Activated T-cell treated with anti-CD3 and anti-CD28 coated beads for 4 hours (primary cell): ENCODE results near the gene POLE.
"Not testable (repeated sequence)": the region's sequence is repeated elsewhere in the genome, so short reads cannot be mapped to it uniquely, and the experiment has no call there.

Experiments used
- DNase-seq: peaks from one replicate; pipeline ENCODE4 v3.0.0-alpha.2; 2020

Gene POLE

DNA sequence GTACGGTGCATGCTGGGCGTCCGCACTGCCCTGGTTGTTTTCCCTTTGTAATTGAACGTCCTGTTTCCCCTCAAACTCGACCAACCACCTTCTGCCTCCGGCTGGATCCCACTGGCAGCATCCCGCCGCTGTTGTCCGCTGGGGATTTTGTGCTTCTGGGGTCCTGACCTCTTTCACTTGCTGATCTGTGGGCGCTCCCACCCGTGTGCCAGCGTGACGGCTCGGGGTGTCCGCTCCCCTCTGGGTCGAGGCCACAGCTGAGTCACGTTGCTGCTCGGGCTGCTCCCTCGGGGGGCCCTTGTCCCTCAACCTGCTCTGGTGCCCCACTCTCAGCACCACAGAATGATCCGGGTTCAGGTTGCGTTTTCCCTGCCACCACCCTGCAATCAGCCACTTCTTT lies 31.5 kb upstream of the POLE start:
- no peak for DNase-seq

DNA sequence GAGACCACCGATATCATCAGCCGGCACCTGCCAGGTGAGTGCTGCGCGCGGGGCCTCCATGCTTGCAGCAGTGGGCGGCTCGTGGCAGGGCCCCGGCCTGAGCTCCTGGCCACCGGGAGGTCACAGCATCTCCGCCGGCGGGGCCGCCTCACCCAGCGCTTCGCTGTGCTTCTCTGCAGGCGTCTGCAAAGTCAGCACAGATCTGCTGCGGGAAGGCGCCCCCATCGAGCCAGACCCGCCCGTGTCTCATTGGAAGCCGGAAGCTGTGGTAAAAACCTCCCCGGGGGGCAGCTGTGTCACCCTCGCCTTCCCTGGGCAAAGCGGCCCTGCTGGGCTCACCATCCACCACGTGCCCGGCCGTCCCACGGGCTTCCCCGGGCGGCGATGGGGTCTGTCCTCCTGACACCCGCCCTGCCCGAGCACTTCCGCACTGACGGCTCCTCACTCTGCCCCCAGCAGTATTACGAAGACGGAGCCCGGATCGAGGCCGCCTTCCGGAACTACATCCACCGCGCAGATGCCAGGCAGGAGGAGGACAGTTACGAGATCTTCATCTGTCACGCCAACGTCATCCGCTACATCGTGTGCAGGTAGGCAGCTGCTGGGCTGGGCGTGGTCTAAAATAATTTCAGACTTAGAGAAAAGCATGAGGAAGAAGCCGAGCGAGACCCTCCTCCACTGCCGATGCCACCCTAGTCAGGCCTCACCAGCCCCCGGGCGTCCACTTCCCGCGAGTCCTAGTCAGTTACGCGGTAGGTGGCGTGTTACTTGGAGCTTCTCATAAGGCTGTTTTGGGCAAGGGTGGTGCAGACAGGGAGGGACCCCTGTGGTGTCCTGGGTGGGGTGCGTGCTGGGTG lies 30.6 kb upstream of the POLE start:
- no peak for DNase-seq

DNA sequence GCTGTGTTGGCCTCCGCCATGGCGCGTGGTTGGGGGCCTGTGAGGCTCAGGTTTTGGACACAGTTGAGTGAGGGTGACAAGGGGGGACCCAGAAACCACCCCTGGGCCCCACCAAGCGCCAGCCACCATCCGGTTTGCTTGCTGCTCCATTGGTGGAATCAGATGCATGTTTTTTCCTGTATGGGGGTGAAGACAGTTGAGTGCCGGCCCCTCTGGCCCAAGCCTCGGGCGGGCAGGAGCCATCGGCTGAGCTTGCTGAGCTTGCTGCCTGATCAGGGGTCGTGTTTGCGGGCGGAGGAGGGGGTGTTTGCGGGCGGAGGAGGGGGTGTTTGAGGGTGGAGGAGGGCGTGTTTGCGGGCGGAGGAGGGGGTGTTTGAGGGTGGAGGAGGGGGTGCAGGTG lies 29.9 kb upstream of the POLE start:
- no peak for DNase-seq

DNA sequence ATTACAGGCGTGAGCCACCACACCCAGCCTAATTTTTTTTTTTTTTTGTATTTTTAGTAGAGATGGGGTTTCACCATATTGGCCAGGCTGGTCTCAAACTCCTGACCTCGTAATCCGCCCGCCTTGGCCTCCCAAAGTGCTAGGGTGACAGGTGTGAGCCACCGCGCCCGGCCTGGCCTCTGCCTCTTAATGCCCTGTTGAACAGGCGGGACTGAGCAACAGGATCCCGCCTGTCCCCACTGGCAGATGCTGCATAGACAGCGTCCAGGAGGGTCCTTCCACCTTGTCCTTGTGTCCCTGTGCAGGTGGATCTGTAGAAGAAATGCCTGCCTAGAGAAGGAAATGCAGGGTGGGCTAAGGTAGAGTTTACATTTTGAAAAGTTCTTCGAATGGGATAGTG lies 29.2 kb upstream of the POLE start:
- no peak for DNase-seq

DNA sequence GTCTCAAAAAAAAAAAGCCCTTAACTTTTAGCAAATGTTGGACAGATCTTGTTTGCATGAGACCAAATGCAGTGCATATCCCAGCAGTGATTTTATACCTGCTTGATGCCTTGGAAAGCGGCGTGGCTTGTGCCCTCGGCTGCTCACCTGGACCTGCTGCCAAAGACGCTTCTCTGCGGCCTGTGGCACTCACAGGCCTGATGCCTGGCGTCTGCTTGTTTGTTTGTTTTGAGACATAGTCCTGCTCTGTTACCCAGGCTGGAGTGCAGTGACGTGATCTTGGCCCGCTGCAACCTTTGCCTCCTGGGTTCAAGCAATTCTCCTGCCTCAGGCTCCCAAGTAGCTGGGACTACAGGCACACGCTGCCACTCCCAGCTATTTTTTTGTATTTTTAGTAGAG lies 28.7 kb upstream of the POLE start:
- no peak for DNase-seq

DNA sequence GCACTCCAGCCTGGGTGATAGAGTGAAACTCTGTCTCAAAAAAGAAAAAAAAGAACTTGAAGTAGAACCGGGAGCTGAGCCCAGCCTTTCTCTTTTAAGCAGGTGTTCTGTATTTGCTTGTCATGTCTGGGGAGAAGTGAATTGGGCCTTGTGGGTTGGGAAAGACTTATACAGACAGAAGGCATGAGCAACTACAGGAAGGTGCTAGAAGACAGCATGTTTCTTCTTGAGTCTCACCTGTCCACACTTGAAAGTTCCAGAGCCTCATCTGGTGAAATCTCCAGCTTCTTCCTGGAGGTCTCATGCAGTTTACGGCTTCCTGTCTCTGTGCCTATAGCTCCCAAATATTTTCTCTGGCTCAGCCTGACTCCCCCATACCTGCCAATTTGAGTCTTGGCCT lies 26.0 kb upstream of the POLE start:
- no peak for DNase-seq

DNA sequence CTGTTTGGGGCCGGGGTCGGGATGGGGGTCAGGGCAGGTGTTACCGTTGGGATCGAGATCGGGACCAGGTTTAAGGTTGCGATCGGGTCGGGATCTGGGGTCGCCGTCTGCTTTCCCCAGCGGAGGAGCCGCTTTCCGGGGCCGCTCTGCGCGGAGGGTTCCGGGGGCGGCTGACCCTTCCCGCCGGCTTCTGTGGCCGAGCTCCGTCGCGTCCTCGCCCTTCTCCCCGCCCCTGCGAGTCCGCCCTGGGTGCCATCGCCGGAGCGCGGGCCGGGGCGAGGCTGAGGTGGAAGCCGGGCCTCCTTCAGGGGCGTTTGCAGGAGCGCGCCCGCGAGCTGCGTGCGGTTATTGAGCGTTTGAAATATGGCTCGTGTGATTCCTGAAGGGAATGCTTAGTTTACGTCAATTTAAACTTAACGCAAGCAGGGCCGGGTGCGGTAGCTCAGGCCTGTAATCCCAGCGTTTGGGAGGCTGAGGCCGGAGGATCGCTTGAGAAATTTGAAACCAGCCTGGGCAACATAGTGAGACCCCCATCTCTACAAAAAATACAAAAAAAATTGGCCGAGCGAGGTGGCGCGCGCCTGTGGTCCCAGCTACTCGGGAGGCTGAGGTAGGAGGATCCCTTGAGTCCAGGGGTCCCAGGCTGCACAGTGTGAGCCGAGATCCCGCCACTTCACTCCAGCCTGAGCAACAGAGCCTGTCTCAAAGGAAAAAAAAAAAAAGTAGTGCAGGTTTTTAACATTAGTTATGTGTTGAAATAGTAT lies 24.1 kb upstream of the POLE start:
- DNase-seq = peak; percentile 13

DNA sequence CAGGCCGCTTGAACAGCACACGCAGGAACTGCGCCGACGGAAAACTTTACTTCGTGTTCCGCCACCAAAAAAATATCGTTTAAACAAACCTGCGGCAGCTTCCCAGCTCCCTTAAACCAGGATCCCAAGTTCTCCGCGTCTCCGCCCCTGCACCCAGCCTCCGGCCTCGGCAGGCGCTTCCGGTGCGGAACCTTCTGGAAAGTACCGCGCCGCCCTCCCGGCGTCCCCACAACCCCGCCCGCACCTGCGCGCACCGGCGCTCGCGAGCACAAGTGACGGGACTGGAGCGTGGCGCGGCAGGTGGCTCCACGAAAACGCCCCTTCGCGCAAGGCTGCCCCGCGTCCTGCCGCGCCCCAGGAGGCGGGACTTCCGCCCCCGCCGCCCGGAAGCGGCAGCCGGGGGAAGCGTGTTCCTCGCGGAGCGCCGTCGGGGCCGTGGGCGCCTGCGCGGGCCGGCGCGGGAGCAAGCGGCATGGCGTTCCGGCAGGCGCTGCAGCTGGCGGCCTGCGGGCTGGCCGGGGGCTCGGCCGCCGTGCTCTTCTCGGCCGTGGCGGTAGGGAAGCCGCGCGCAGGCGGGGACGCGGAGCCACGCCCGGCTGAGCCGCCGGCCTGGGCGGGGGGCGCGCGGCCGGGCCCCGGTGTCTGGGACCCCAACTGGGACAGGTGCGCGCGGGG lies 23.4 kb upstream of the POLE start, which contains the start of gene PGAM5:
TSS of gene PGAM5 (plus strand) at position 438 of the 675 bp plus-strand sequence. CDS start at position 473, 35 bp downstream.
- DNase-seq = peak; percentile 81

DNA sequence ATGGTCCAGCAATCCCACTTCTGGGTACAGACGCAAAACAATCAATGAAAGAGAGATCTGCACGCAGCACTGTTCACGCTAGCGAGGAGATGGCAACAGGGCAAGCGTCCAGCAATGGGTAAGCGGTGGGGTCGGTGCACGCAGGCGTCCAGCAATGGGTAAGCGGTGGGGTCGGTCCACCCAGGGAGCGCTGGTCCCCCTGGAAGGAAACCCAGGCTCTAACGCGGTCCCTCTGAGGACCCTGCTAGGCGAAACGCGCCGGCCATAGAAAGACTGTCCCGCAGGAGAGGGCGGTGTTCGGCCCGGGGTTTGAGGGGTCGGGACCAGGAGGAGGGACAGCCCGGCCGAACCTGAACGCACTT lies 22.9 kb upstream of the POLE start:
- DNase-seq = no peak

DNA sequence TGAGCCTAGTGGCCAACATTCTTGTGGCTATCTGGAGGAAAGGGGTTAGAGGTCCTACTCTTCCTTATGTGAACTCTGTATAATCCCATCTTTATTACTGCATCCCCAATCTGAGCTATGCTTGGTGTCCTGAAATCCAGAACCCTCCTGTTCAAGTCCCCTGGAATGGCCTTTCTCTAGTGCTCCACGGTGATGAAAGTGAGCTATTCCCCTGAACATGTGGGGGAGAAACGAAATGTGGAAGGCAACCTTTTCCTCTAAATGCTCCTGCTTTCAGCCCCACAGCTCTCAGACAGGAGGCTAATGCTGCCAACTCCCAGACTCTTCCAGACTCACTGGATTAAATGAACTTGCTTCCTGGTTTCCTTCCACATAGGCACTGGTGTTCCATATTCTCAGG lies 21.0 kb upstream of the POLE start:
- no peak for DNase-seq

DNA sequence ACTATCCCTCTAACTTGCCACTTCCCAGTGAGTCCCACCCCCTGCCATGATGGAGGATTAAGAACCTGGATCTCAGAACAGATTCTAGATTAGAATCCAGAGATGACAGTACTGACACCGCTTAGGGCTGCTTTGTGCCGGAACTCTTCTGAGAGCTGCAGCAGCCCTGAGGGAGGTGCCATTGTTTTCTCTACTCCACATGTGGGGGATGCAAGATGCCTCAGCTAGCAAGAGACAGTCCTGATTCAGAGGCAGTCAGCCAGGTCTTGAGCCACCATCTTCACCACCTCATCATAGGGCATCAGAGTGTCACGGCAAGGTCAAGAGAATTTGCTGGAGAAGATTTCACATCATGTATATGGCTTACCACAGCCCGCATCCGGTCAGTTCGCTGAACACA lies 20.1 kb upstream of the POLE start:
- no peak for DNase-seq

DNA sequence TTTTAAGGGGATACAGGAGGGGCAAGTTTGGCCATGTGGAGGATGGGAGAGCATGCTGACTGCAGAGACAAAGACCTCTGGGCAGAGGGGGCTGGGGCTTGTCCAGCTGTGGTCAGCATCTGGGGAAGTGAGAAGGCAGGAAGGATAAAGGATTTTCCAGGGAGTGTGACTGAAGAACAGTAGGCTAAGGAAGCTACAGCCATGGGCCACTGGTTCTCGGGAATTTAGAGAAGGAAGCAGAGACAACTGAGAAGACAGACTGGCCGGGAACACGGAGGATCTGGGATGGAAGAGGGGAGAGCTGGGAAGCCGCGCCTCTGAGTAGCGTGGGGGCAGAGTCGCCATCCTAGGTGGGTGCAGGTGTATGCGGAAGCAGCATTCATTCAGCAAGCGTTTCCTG lies 16.5 kb upstream of the POLE start:
- DNase-seq = no peak

DNA sequence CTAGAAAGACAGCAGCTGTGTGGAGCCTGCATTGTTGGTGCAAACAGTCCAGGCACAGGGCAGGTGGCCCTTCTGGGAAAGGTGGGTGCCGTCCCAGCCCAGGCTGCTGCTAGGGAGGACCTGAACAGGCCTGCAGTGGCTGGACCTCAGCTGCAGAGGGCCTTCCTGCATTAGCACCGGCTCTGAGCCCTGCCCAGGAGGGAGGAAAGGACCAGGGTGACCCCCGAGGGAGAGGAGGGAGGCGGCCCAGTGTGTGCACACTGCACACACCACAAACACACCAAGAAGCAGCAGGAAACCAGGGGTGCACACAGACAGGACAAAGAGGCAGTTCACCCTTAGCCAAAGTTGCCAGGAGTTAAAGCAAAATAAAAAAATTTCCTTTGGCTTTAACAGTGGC lies 15.5 kb upstream of the POLE start:
- no peak for DNase-seq

DNA sequence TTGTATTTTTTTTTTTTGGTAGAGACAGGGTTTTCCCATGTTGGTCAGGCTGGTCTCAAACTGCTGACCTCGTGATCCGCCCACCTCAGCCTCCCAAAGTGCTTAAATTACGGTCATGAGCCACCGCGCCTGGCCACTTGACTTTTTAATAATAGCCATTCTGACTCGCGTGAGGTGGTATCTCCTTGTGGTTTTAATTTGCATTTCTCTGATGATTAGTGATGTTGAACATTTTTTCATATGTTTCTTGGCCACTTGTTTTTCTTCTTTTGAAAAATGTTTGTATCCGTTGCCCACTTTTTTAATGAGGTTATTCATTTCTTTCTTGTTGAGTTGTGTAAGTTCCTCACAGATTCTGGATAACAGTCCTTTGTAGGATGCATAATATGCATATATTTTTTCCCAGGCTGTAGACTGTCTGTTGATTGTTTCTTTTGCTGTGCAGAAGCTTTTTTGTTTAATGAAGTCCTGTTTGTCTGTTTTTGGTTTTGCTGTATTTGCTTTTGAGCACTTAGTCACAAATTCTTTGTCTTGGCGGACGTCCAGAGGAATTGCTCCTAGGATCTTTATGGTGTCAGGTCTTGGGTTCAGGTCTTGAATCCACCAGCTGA lies 13.2 kb upstream of the POLE start:
- DNase-seq = no peak

DNA sequence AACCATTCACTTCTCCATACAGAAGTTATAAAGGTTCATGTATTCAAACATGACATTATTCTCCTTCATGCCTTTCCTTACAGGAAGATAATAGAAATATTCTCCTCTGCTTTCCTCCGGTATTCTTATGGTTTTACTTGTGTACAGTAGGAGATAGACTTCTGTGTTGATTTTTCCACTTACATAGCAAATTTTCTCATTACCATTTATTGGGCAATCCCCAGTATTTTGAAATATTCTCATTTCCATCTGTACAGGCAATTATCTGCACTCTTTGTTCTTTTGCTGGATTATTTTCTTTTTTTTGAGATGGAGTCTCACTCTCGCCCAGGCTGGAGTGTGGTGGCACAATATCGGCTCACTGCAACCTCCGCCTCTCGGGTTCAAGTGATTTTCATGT lies 11.2 kb upstream of the POLE start:
- DNase-seq = no peak

DNA sequence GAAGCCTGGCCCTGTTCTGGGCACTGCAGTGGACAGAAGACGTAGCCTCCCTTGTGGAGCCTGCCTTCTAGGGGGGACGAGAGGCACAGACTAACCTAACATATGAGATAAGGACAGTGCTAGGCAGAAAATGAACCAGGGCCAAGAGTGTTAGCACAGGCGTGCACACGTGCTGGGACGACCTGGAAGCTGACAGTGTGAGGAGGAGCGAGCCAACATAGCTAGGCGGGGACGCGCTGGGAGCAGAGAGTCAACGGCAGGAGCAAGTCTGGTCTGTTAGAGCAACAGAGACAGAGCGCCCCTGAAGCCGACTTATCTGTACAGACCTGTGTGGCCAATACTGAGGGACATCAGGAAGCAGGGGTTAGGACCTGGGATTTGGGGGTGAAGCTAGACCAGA lies 8.3 kb upstream of the POLE start:
- no peak for DNase-seq

DNA sequence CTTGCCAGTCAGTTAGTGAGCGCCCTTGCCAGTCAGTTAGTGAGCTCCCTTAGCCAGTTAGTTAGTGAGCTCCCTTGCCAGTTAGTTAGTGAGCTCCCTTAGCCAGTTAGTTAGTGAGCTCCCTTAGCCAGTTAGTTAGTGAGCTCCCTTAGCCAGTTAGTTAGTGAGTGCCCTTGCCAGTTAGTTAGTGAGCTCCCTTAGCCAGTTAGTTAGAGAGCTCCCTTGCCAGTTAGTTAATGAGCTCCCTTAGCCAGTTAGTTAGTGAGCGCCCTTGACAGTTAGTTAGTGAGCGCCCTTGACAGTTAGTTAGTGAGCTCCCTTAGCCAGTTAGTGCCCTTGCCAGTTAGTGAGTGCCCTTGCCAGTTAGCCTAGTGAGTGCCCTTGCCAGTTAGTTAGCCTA lies 7.7 kb upstream of the POLE start:
- DNase-seq = not testable (repeated sequence)

DNA sequence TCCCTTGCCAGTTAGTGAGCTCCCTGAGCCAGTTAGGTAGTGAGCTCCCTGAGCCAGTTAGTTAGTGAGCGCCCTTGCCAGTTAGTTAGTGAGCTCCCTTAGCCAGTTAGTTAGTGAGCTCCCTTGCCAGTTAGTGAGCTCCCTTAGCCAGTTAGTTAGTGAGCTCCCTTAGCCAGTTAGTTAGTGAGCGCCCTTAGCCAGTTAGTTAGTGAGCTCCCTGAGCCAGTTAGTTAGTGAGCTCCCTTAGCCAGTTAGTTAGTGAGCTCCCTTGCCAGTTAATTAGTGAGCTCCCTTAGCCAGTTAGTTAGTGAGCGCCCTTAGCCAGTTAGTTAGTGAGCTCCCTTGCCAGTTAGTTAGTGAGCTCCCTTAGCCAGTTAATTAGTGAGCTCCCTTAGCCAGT lies 4.9 kb upstream of the POLE start:
- DNase-seq = not testable (repeated sequence)

DNA sequence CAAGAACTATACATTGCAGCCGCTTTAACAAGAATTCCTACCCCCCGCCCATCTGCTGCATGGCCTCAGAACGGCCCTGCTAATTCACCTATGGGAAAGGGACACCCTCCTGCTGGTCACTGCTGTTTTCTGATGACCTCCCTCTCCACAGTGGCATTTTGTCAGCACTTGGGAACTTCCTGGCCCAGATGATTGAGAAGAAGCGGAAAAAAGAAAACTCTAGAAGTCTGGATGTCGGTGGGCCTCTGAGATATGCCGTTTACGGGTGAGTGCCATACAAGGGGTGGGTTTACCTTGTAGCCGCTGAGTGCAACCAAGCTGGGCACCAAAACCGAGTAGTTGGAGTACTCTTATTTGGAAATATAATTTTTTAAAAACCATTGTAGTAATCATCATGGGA lies 3.0 kb upstream of the POLE start:
- no peak for DNase-seq

DNA sequence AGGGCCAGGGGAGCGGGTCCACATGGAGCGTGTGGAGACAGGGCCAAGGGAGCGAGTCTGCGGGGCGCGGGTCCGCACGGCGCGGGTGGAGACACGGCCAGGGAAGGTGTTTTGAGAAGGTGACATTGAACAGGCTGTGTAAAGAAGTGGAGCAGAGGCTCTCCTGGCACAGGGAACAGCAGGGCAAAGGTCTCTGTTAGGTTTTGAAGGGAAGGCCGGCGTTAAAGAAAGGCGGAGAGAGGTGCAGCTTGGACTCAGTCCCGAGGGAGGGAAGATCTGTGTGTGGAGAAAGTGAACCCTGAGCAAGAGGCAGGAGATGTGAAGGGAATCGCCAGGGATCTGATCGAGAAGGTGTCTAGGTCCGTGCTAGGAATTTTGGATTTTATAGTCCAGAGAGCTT lies 2.1 kb upstream of the POLE start:
- DNase-seq = no peak

DNA sequence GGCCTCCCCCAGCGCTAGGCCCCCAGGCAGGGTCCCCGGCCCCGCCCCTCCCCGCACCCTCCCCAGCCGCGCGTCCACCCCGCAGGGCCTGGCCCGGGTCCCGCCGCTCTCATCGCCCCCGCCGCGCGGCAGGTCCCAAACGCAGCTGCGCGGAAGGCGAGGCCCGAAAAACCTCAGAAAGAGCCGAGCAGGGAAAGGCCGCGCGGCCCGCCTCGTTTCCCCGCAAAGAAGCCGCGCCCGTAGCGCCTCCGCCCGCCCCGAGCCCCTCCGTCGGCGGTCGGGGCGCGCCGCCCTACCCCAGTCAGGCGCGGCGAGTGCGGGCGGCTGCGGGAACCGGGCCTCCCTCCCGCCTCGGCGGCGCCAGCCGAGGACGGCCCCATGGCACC lies 324 bp downstream of the POLE start:
- peak; percentile 7 for DNase-seq

DNA sequence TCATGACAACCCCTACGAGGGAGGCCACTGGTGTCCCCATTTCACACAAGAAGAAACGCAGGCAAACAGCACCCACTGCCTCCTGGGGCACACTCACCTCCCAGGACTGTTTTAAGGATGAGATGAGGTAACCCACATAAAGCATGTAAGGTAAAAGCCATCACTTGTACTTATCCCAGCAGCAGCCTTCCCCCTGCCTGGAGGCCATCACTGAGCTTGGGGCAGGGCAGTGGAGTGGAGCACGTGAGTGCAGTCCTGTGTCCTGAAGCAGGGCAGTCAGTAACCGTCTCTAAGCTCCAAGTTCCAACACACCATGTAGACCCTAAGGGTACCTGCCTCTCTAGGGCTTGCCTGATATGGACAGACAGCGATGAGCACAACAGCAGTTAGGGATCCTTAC lies 1.7 kb downstream of the POLE start:
- no peak for DNase-seq

DNA sequence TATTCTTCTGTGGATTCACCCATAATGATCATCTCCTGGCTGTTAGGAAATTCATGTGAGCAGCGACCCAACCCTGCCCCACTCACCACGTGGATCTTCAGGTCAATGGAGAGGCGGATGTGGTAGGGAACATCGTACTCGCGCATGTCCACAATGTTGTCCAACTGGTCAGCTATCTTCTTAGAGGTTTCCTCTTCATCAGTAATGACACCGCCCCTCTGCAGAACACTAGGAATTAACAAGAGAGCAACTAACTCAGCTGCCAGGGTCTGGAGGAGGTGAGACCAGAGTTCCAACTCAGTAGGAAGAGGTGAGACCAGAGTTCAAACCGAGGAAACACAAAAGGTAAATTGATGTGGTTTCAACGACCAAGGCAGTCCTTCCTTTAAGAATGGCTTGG lies 9.7 kb downstream of the POLE start:
- no peak for DNase-seq
